GM19025 (cell line): ENCODE data around the gene CLDND1.
A peak's percentile ranks its signal among the peaks of the same experiment; 100 is the strongest.
"Not testable (repeated sequence)": the region's sequence is repeated elsewhere in the genome, so short reads cannot be mapped to it uniquely, and the experiment has no call there.

Experiments
- ATAC-seq: cut with Tn5 transposase; IDR thresholded peaks from one replicate; pipeline ENCODE4 v1.9.1; 2021; ENCODE audit warnings: mild to moderate bottlenecking, low read depth, moderate library complexity; ENCODE audit not compliant: unreplicated experiment

The CLDND1 gene

GRCh38 chr3:98522544-98523281 is at the start of gene CLDND1:
Gene CLDND1 (minus strand): TSS chr3:98522902. CDS start chr3:98521424, 1,478 bp downstream.
- peak; percentile 82 for ATAC-seq

DNA sequence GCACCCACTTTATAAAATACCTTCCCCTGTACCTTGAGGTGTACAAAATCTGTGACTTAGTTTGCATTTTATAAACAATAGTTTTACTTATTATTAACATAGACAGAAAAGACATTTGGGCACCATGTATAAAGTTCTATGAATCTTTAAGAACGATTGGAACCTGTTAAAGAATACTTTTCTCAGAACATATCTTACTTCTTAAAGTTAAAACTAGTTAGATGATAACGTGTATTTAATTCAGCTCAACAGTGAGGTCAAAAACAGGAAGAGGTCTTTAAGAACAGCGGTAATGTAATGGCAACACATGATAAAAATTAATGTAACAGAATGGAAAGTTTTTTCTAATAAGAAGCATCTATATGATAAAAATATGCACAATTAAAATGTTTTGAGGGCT is 45.7 kb upstream of the CLDND1 start:
- ATAC-seq: no peak

GRCh38 chr3:98567666-98568270 is 45.1 kb upstream of the CLDND1 start:
- peak; percentile 25 for ATAC-seq

DNA sequence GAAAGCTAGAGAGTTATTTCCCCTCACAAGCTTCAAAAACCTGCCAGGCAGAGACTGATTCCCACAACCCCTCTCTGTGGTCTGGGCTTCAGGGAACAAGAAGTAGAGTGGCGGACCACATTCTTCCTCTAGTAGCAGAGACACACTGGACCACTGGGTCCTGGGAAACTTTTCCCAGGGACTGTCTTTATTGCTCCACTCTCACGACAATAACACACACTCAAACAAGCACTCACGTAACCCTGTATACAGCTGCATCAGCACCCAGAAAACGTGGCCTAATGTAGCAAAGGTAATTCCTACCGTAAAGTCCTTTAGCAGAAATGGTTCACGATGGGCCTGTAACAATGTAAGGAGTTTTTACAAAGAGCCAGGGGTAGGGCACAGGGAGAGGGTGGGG is 43.1 kb upstream of the CLDND1 start:
- ATAC-seq: no peak

GRCh38 chr3:98565237-98565643 is 42.5 kb upstream of the CLDND1 start:
- no peak for ATAC-seq

GRCh38 chr3:98564282-98565005 is 41.7 kb upstream of the CLDND1 start:
- ATAC-seq: no peak

GRCh38 chr3:98563661-98564281 is 41.1 kb upstream of the CLDND1 start:
- ATAC-seq: peak; percentile 50

DNA sequence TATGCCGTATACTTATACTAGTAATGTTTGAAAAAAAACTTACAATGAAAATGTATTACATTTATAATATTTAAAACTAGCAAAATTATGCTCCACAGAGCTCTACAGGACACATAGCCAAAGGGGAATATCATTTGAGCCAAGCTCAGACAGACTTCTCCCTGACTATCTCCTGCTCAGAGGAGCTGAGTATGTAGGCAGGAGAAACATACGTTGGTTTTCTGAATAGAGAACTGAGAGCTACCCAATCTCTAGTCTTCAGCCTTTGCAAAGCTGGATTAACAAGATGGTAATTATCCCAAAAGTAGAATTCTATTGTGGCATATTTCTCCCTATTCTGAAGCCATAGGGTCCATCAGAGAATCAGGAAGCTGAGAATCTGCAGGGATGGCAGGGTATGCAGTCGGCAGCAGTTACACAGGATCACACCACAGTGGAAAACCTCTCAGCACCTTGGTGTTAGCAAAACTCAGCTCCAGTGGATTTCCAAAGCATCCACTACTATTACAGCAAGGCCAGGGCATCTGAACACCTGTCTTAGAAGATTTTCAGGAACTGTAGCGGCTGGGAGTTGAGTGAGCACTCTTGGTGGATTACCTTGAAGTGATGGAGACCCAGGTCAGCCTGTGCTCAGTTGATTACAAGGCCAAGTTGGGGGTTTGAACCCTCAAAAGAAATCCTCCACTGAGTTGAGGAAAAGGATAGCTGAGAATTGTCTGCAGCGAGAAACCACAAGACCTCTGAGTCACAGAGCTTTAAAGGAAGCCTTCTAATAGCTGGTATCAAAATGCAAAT is 39.2 kb upstream of the CLDND1 start:
- no peak for ATAC-seq

GRCh38 chr3:98560911-98561310 is 38.2 kb upstream of the CLDND1 start:
- ATAC-seq: no peak

GRCh38 chr3:98559769-98560168 is 37.1 kb upstream of the CLDND1 start:
- not testable (repeated sequence) for ATAC-seq

DNA sequence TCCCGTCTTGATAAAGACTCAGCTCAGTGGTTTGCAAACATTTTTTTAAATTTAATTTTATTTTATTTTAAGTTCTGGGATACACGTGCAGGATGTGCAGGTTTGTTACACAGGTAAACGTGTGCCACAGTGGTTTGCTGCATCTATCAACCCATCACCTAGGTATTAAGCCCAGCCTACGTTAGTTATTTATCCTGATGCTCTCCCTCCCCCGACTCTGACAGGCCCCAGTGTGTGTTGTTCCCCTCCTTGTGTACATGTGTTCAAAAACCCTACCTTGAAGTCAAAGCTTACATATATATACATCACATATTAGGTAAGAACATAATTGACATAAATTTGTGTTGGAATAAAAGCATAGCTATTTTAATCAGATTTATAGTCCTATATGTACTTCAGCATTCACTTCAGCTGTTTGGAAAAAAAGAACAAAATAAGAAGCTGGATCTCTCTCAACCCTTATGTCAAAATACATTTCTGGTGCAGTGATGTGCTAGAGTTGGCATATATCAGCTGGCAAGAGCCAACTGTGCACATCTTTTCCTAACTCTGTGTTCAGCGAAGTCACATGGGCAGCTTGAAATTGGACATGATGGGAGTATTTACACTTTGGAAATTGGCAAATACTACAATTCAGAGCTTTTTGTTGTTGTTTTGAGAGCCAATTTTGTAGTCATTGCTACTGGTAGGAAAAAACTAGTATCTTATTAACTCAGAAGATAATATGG is 35.6 kb upstream of the CLDND1 start:
- no peak for ATAC-seq

DNA sequence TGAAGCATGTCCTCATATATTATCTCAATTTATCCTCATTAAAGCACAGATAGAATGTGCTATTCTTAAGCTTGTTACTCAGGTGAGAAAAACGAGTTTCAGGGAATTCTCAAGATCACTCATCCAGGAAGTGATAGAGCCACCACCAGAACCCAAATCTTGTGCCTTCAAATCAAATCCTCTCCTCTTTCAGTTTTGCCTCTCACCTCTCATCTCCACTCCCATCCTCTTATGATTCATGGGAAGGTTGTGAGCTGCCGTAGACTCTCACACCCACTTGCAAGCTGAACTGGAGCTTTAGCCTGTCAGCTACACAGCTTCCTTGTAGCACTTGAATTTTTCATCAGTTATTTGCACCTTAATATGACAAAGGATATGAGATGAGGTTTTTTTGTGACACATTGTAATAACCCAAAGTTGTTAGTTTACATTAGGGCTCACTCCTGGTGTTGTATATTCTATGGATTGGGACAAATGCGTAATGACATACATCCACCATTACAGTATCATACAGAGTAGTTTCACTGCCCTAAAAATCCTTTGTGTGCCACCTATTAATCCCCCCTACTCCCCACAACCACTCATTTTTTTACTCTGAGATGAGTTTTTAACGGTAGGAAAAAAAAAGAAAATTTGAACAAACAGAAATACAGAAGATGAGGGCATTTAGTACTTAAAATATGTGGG is 34.8 kb upstream of the CLDND1 start:
- peak; percentile 12 for ATAC-seq

DNA sequence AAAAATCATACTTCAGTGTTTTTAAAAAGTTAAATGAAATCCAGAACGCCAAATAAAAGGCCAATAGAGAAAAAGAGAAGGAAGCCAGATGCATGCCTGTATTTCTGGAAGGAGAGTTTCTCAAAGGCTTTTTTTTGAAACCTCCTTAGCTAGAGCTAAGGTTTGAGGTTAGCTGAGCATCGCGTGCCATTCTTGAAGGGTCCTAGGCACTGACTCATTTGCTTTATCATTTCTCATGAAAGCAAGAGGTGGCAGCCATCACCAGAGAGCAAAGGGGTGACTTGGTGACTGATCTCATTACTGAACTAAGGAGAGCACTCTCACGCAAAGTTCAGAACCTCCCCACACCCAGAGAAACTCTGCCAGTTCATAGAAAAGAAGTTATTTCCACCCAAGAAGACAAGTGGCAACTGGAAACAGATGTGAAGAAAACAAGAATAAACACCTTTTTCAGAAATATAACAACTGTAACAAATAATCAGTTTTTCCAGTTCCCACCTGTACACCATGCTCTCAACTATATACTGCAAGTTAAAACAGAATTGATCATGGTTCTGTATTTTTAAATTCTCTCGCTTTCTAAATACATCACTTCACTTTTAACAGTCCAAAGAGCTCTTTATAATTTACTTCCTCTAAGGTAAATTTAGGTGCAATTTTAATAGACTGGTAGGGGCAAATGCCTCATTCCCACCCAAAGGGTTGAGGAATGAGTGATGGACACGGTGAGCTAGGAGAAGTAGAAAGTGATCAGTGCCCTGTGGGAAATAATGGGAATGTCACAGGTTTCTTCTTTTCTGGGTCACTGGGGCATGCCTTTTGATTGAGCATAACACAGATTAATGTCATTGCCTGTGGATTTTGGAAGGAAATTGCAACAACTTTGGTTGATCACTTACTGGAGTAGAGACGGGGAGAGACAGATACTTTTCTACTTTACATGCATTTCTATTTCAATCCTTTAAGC is 33.7 kb upstream of the CLDND1 start:
- ATAC-seq: peak; percentile 66

DNA sequence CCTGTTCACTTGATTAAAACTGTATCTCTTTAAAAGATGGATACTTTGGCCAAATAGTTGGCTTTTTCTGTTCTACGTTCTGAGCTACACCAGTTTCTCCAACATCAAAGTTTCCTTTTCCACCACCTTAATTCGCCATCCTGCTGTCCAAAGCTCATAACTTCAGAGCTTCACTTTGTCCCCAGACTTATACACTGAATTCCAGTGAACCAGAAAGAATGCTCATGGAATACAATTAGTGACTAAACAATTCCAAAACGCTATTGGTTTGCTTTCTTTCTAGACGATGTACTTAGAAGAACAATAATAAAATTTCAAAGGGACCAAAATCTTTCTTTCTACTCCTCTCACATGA is 32.3 kb upstream of the CLDND1 start:
- ATAC-seq: no peak

DNA sequence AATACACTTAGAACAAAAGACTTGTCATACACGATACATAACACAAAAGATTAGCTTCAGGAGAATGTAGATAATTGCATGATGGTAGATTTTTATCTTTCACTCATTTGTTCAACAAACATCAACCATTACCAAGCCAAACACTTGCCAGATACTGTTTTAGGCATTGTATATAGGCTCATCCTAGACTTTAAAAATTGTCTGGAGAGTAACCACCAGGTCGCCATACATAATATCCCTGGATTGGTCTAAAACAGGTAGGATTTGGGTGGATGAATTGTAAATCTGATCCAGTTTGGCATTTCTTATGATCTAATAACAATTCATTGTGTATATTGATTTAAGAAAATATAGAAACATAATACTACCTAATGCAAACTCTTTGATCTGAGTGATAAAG is 31.9 kb upstream of the CLDND1 start:
- ATAC-seq: no peak

- ATAC-seq: no peak
Measured at GRCh38 chr3:98553753-98554152, 31.1 kb upstream of the CLDND1 start.

GRCh38 chr3:98553021-98553563 is 30.4 kb upstream of the CLDND1 start:
- no peak for ATAC-seq
